K562 (cell line): ENCODE results near the gene GPR75. TPM values are rescaled to one million over a fixed set of nuclear protein-coding genes. Genes with fewer than 3 reads are reported as not detected.

Experiments used
- ATAC-seq: fragments of 200-7000 bp; cut with Tn5 transposase; 3 replicates; pipeline ENCODE4 v1.9.1; 2020; ENCODE audit warnings: moderate library complexity
- BruUV-seq: library from RNA; stranded (reverse); fragments of 400-500 nt; replicated peaks from 2 replicates; lab custom pipeline; 2021; lab: Mats Ljungman, UMichigan
- CTCF ChIA-PET: fragments of 300-600 bp; formaldehyde crosslinking; extraction: SDS; loops from one replicate; lab custom pipeline; 2021; ENCODE audit warnings: low intra/inter-chr PET ratio; lab: Yijun Ruan, JAX
- POLR2A ChIA-PET: fragments of 300-600, 350-650 bp; sonication (Branson Sonifier 250); formaldehyde crosslinking; extraction: SDS; loops from one replicate; lab custom pipeline; 2021; ENCODE audit warnings: antibody characterized with exemption, inconsistent platforms; lab: Yijun Ruan, JAX
- DNase-seq, 4 experiments: peaks; one replicate each; pipeline versions ENCODE4 v3.0.0 to v3.0.0-alpha.2; 2011 to 2018; ENCODE audit warnings: low spot score in 3 of 4, mixed read lengths in 3 of 4; ENCODE audit errors: extremely low read depth in 1 of 4
- FAIRE-seq: peaks from 2 replicates; lab custom pipeline; 2011; peaks lifted over from hg19 to GRCh38; lab: Jason Lieb, UNC
- H2AFZ ChIP-seq: 2 replicates; pipeline ENCODE4 v1.6.0; 2011; ENCODE audit warnings: low read depth, low read length, control low read depth, inconsistent platforms
- H3K27ac ChIP-seq: fragments of 200-600 bp; 3 replicates; pipeline ENCODE4 v1.8.0; 2011; ENCODE audit warnings: low read depth, mild to moderate bottlenecking, control low read depth, inconsistent platforms, low read length, moderate library complexity, mixed read lengths; ENCODE audit errors: extremely low read depth
- H3K27me3 ChIP-seq, 2 experiments: fragments of 300-600 bp in 1 of 2; 2 replicates in 1 of 2; 3 replicates in 1 of 2; pipeline versions ENCODE4 v1.6.0 to v1.8.0; 2011; ENCODE audit warnings: inconsistent platforms in 2 of 2, low read length in 2 of 2, mild to moderate bottlenecking in 1 of 2, mixed read lengths in 1 of 2, moderate library complexity in 1 of 2; ENCODE audit not compliant: control insufficient read depth in 2 of 2, insufficient read depth in 2 of 2
- H3K36me3 ChIP-seq: fragments of 300-600 bp; 3 replicates; pipeline ENCODE4 v1.8.0; 2011; ENCODE audit warnings: mild to moderate bottlenecking, low read length, inconsistent platforms; ENCODE audit not compliant: control insufficient read depth, insufficient read depth
- H3K4me1 ChIP-seq, 2 experiments: fragments of 200-600 bp in 1 of 2; replicated peaks in 1 of 2; 2 replicates in 1 of 2; 3 replicates in 1 of 2; pipeline versions ENCODE4 v1.5.1 to v1.8.0; 2011; ENCODE audit warnings: inconsistent platforms in 2 of 2, low read length in 2 of 2, mild to moderate bottlenecking in 1 of 2, mixed read lengths in 1 of 2, moderate library complexity in 1 of 2; ENCODE audit not compliant: control insufficient read depth in 2 of 2, insufficient read depth in 2 of 2
- H3K4me2 ChIP-seq: 2 replicates; pipeline ENCODE4 v1.6.1; 2011; ENCODE audit warnings: low read length, control low read depth, inconsistent platforms, mixed read lengths; ENCODE audit not compliant: insufficient read depth
- H3K4me3 ChIP-seq: fragments of 200-600 bp; sonication (generic), shearing (Covaris generic); 2 replicates; pipeline ENCODE4 v1.5.1; 2016; ENCODE audit warnings: control low read depth, inconsistent platforms
- H3K79me2 ChIP-seq: fragments of 200-600 bp; 3 replicates; pipeline ENCODE4 v1.8.0; 2011; ENCODE audit warnings: low read length, inconsistent platforms; ENCODE audit not compliant: control insufficient read depth, insufficient read depth
- H3K9ac ChIP-seq, 2 experiments: 2 replicates each; pipeline versions ENCODE4 v1.6.0 to v1.6.1; 2011; ENCODE audit warnings: low read depth in 2 of 2, low read length in 2 of 2, control low read depth in 1 of 2, inconsistent platforms in 1 of 2, mild to moderate bottlenecking in 1 of 2, mixed read lengths in 1 of 2; ENCODE audit not compliant: insufficient read depth in 1 of 2
- H3K9me1 ChIP-seq: one replicate; pipeline ENCODE4 v1.6.0; 2011; ENCODE audit warnings: inconsistent platforms, mild to moderate bottlenecking, low read length, moderate library complexity; ENCODE audit not compliant: control insufficient read depth, insufficient read depth
- H3K9me3 ChIP-seq: replicated peaks from 2 replicates; pipeline ENCODE4 v1.5.1; 2011; ENCODE audit warnings: low read depth, low read length, inconsistent platforms; ENCODE audit not compliant: control insufficient read depth, insufficient read depth
- H4K20me1 ChIP-seq: replicated peaks from 2 replicates; pipeline ENCODE4 v1.6.1; 2011; ENCODE audit warnings: low read length, inconsistent platforms, mixed read lengths; ENCODE audit not compliant: control insufficient read depth, insufficient read depth
- CHD2 ChIP-seq: IDR thresholded peaks from 2 replicates; pipeline ENCODE4 v1.6.1; 2011; ENCODE audit warnings: low read depth, low read length
- HNRNPK ChIP-seq: fragments of 200-400 bp; formaldehyde crosslinking; IDR thresholded peaks from one replicate; pipeline ENCODE4 v1.6.1; 2018; ENCODE audit warnings: mild to moderate bottlenecking, low read depth, low read length; ENCODE audit not compliant: poor library complexity, severe bottlenecking
- HNRNPLL ChIP-seq: fragments of 200-400 bp; formaldehyde crosslinking; IDR thresholded peaks from 2 replicates; pipeline ENCODE4 v1.6.1; 2017; ENCODE audit warnings: low read length, low read depth, mild to moderate bottlenecking; ENCODE audit not compliant: poor library complexity, severe bottlenecking
- POLR2B ChIP-seq: fragments of 450-650 bp; IDR thresholded peaks from 2 replicates; pipeline ENCODE4 v1.6.1; 2018; ENCODE audit warnings: low read depth; ENCODE audit not compliant: partially characterized antibody
- ZNF384 ChIP-seq: IDR thresholded peaks from 2 replicates; pipeline ENCODE4 v1.6.1; 2012; ENCODE audit warnings: low read depth, low read length, improper control_type of control experiment
- ZNF511 ChIP-seq: sonication (generic); formaldehyde crosslinking; IDR thresholded peaks from 2 replicates; pipeline ENCODE4 v1.8.0; 2022; ENCODE audit warnings: mild to moderate bottlenecking, missing genetic modification reagents
- whole genome bisulfite sequencing: fragments of 100-300 bp; shearing (Covaris generic); methylation state at CpG from one replicate; pipeline ENCODE4 v1.1.6; 2016; ENCODE audit warnings: low coverage, mixed read lengths; ENCODE audit not compliant: insufficient coverage; ENCODE audit errors: missing lambda C conversion rate; 5-methylcytosine and 5-hydroxymethylcytosine counted together
- in situ Hi-C: fragments of 300-500 bp; cut with MboI; formaldehyde crosslinking; loops from 4 replicates; pipeline ENCODE4 v1.15.0; 2018; ENCODE audit warnings: inconsistent platforms, mixed read lengths
- intact Hi-C: fragments of 100-400 bp; cut with micrococcal nuclease; formaldehyde crosslinking; loops from 2 replicates; pipeline ENCODE4 v1.14.2; 2022
- polyA plus RNA-seq, 8 experiments: library from polyadenylated mRNA; depleted of rRNA in 4 of 8; stranded (reverse) in 5 of 8; unstranded in 3 of 8; fragments of >200 nt; fragmentation: Nextera tagmentation in 2 of 8; fragmentation: Illumina TruSeq in 1 of 8; extraction: Ambion mirVana in 2 of 8; extraction: Trizol in 1 of 8; gene quantifications; 2 replicates each; pipeline versions ENCODE4 v1.2.1 to v1.2.3, GENCODE V29; 2011 to 2014; ENCODE audit warnings: inconsistent platforms in 1 of 8, missing spikeins in 1 of 8
- total RNA-seq, 7 experiments: library from RNA; depleted of rRNA in 6 of 7; stranded (reverse); fragments of >200 nt in 6 of 7; fragmentation: Illumina TruSeq in 2 of 7; extraction: Trizol in 2 of 7; gene quantifications; 2 replicates each; pipeline versions ENCODE4 v1.2.1 to v1.2.3, GENCODE V29; 2011 to 2021; ENCODE audit warnings: low replicate concordance in 1 of 7

The GPR75 gene
- total and polyA plus RNA-seq, 9 of the 15 experiments (the other 6 are each of a cell fraction or from before 2014, with no cell fraction given) = 0.10 to 3.9 (median 2.3) TPM

GRCh38 chr2:53827398-53828175 lies 32.2 kb downstream of the GPR75 start:
- ChIA-PET POLR2A (no interaction called here), CTCF (no interaction called here)
- Histone ChIP-seq H3K9me3 (no peaks in the 10 kb centered on the region), H3K4me1 (no peaks in the 10 kb centered on the region), H2AFZ (no peak overlapping the region), H3K27me3 (no peaks in the 10 kb centered on the region), H3K27ac (no peak overlapping the region), H3K36me3 (no peaks in the 10 kb centered on the region), H3K4me3 (no peak overlapping the region)
- TF ChIP-seq CHD2 (no peak), ZNF384 (no peak), POLR2B (no peak), ZNF511 (CRISPR knock-in tag) (no peak), HNRNPK (no peak), HNRNPLL (no peak)
- TF ChIP-seq, all 486 proteins: peak for 0
- no peaks in the 10 kb centered on the region for H3K9me1 ChIP-seq
- WGBS = 27% methylated on average over 3 of the region's 3 CpGs
- no peaks in the 10 kb centered on the region for H3K79me2 ChIP-seq
- no peak overlapping the region for H3K9ac ChIP-seq
- intact Hi-C loops (loop anchor here (10.0 kb wide), 2 partner anchors 233 to 403 kb away; no protein-coding TSS in a partner anchor), in situ Hi-C loops (no loop called here)
- BruUV-seq = no TSS peak
- DNase-seq (no peak), FAIRE-seq (no peak), ATAC-seq (no peak)
- no peak overlapping the region for H3K4me2 ChIP-seq
- H4K20me1 ChIP-seq = no peaks in the 10 kb centered on the region
